ENCODE results near the gene ATP5MC3.

Gene ATP5MC3

GRCh38 chr2:175154661-175155082, 26.8 kb downstream of the ATP5MC3 start:
- no peak overlapping the region for H3K4me3 ChIP-seq (ENCODE audit: low read depth, low read length, poor library complexity, severe bottlenecking)
- no peaks in the 10 kb centered on the region for H3F3A ChIP-seq (ENCODE audit: insufficient read depth, low read length)
- H3K9ac ChIP-seq (ENCODE audit: low read length): no peak overlapping the region
- H3K4me2 ChIP-seq (ENCODE audit: low read length): no peak overlapping the region
- H3K9me2 ChIP-seq (ENCODE audit: low read depth, low read length): no peaks in the 10 kb centered on the region
- no peak overlapping the region for H2AFZ ChIP-seq (ENCODE audit: low read length)
- H4K20me1 ChIP-seq (ENCODE audit: insufficient read depth, low read length): no peaks in the 10 kb centered on the region
- peaks cover 24% of the 10 kb centered on the region for H3K36me3 ChIP-seq (ENCODE audit: insufficient read depth, low read length)
- TF ChIP-seq, protein P1, sequence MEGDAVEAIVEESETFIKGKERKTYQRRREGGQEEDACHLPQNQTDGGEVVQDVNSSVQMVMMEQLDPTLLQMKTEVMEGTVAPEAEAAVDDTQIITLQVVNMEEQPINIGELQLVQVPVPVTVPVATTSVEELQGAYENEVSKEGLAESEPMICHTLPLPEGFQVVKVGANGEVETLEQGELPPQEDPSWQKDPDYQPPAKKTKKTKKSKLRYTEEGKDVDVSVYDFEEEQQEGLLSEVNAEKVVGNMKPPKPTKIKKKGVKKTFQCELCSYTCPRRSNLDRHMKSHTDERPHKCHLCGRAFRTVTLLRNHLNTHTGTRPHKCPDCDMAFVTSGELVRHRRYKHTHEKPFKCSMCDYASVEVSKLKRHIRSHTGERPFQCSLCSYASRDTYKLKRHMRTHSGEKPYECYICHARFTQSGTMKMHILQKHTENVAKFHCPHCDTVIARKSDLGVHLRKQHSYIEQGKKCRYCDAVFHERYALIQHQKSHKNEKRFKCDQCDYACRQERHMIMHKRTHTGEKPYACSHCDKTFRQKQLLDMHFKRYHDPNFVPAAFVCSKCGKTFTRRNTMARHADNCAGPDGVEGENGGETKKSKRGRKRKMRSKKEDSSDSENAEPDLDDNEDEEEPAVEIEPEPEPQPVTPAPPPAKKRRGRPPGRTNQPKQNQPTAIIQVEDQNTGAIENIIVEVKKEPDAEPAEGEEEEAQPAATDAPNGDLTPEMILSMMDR (IDR thresholded peaks at IDR 0.05; ENCODE audit: low read length): no peak
- no peak for TF ChIP-seq EZH2 (IDR thresholded peaks at IDR 0.05; ENCODE audit: borderline replicate concordance, low read length)
- peaks cover 86% of the 10 kb centered on the region for H3K79me2 ChIP-seq (ENCODE audit: insufficient read depth, low read length)
- H3K27me3 ChIP-seq (ENCODE audit: insufficient read depth, low read length): no peaks in the 10 kb centered on the region
- H3K4me1 ChIP-seq (ENCODE audit: insufficient read depth, low read length, severe bottlenecking): peaks cover 6% of the 10 kb centered on the region
- H3K27ac ChIP-seq (ENCODE audit: low read depth, low read length, poor library complexity, severe bottlenecking): no peak overlapping the region
- H3K9me3 ChIP-seq (ENCODE audit: low read length): no peaks in the 10 kb centered on the region

- peaks cover 6% of the 10 kb centered on the region for H3K4me1 ChIP-seq (ENCODE audit: insufficient read depth, low read length, severe bottlenecking)
- H3K9me3 ChIP-seq (ENCODE audit: low read length): no peaks in the 10 kb centered on the region
- H2AFZ ChIP-seq (ENCODE audit: low read length): no peak overlapping the region
- no peaks in the 10 kb centered on the region for H3K9me2 ChIP-seq (ENCODE audit: low read depth, low read length)
- H4K20me1 ChIP-seq (ENCODE audit: insufficient read depth, low read length): no peaks in the 10 kb centered on the region
- no peak overlapping the region for H3K4me3 ChIP-seq (ENCODE audit: low read depth, low read length, poor library complexity, severe bottlenecking)
- H3K27ac ChIP-seq (ENCODE audit: low read depth, low read length, poor library complexity, severe bottlenecking): no peak overlapping the region
- no peaks in the 10 kb centered on the region for H3F3A ChIP-seq (ENCODE audit: insufficient read depth, low read length)
- H3K36me3 ChIP-seq (ENCODE audit: insufficient read depth, low read length): peaks cover 32% of the 10 kb centered on the region
- TF ChIP-seq, protein P1 (IDR thresholded peaks at IDR 0.05; ENCODE audit: low read length): no peak
- TF ChIP-seq EZH2 (IDR thresholded peaks at IDR 0.05; ENCODE audit: borderline replicate concordance, low read length): no peak
- H3K9ac ChIP-seq (ENCODE audit: low read length): no peak overlapping the region
- no peak overlapping the region for H3K4me2 ChIP-seq (ENCODE audit: low read length)
- peaks cover 83% of the 10 kb centered on the region for H3K79me2 ChIP-seq (ENCODE audit: insufficient read depth, low read length)
- no peaks in the 10 kb centered on the region for H3K27me3 ChIP-seq (ENCODE audit: insufficient read depth, low read length)
Measured at GRCh38 chr2:175152242-175152641, 29.3 kb downstream of the ATP5MC3 start.

GRCh38 chr2:175151791-175152190, 29.7 kb downstream of the ATP5MC3 start:
- Histone ChIP-seq H3K9me3 (ENCODE audit: low read length) (no peaks in the 10 kb centered on the region), H3K9me2 (ENCODE audit: low read depth, low read length) (no peaks in the 10 kb centered on the region), H3K79me2 (ENCODE audit: insufficient read depth, low read length) (peaks cover 81% of the 10 kb centered on the region), H3K4me2 (ENCODE audit: low read length) (no peak overlapping the region), H3F3A (ENCODE audit: insufficient read depth, low read length) (no peaks in the 10 kb centered on the region), H4K20me1 (ENCODE audit: insufficient read depth, low read length) (no peaks in the 10 kb centered on the region), H2AFZ (ENCODE audit: low read length) (no peak overlapping the region), H3K27ac (ENCODE audit: low read depth, low read length, poor library complexity, severe bottlenecking) (no peak overlapping the region), H3K4me3 (ENCODE audit: low read depth, low read length, poor library complexity, severe bottlenecking) (no peak overlapping the region), H3K36me3 (ENCODE audit: insufficient read depth, low read length) (peaks cover 34% of the 10 kb centered on the region), H3K4me1 (ENCODE audit: insufficient read depth, low read length, severe bottlenecking) (peaks cover 6% of the 10 kb centered on the region), H3K27me3 (ENCODE audit: insufficient read depth, low read length) (no peaks in the 10 kb centered on the region), H3K9ac (ENCODE audit: low read length) (no peak overlapping the region)
- TF ChIP-seq EZH2 (IDR thresholded peaks at IDR 0.05; ENCODE audit: borderline replicate concordance, low read length): no peak
- TF ChIP-seq, protein P1 (IDR thresholded peaks at IDR 0.05; ENCODE audit: low read length): no peak
